Activated CD4-positive, alpha-beta memory T cell treated with anti-CD3 and anti-CD28 coated beads, Interleukin-2, amount 10 ng/mL, durations not matched to agents 7 days and 5 days (primary cell): ENCODE data around the gene FRMPD1. TPM values are rescaled to one million over a fixed set of nuclear protein-coding genes. Genes with fewer than 3 reads are reported as not detected.
"Not testable (repeated sequence)": the region's sequence is repeated elsewhere in the genome, so short reads cannot be mapped to it uniquely, and the experiment has no call there.

Experiments
- CTCF ChIA-PET: fragments of 350-600 bp; sonication (Branson Sonifier 250); formaldehyde crosslinking; loops from one replicate; lab custom pipeline; 2021; ENCODE audit warnings: antibody characterized with exemption, inconsistent platforms; lab: Charles Lee
- POLR2A ChIA-PET: fragments of 350-600 bp; sonication (Branson Sonifier 250); formaldehyde crosslinking; loops from one replicate; lab custom pipeline; 2021; ENCODE audit warnings: antibody characterized with exemption; lab: Charles Lee
- DNase-seq: peaks from one replicate; pipeline ENCODE4 v3.0.0-alpha.2; 2020
- H3K27ac Mint-ChIP-seq: one replicate; pipeline ENCODE4 v1.8.0; 2021; ENCODE audit warnings: mild to moderate bottlenecking, mixed read lengths
- H3K27me3 Mint-ChIP-seq: one replicate; pipeline ENCODE4 v1.8.0; 2021; ENCODE audit warnings: mixed read lengths
- H3K36me3 Mint-ChIP-seq: one replicate; pipeline ENCODE4 v1.8.0; 2021; ENCODE audit warnings: low read depth, mixed read lengths
- H3K4me1 Mint-ChIP-seq: one replicate; pipeline ENCODE4 v1.8.0; 2021; ENCODE audit warnings: mixed read lengths
- H3K4me3 Mint-ChIP-seq: one replicate; pipeline ENCODE4 v1.8.0; 2021; ENCODE audit warnings: mild to moderate bottlenecking, mixed read lengths
- H3K9me3 Mint-ChIP-seq: one replicate; pipeline ENCODE4 v1.8.0; 2021; ENCODE audit warnings: mixed read lengths
- total RNA-seq, 2 experiments: library from RNA; stranded (reverse); gene quantifications; one replicate each; pipeline ENCODE4 v1.2.3, GENCODE V29; 2021

Gene FRMPD1
- total RNA-seq, 2 experiments from 2014 or later, result not detected

- H3K27ac Mint-ChIP-seq, result peak within 1 kb of the TSS; percentile 79
- peak; percentile 76 for DNase-seq
- peaks cover 3% of the 10 kb centered on the region for H3K9me3 Mint-ChIP-seq
- H3K4me1 Mint-ChIP-seq, result peaks cover 26% of the 10 kb centered on the region
- ChIA-PET CTCF (no interaction called here), POLR2A (interaction anchor here (1.0 to 1.9 kb wide), 3 partner anchors 31 to 161 kb away, joined by 3 to 15 read pairs (median 3); partner anchors contain the start of genes DCAF10, EXOSC3 and TOMM5)
- peaks cover 10% of the 10 kb centered on the region for H3K36me3 Mint-ChIP-seq
- peak within 1 kb of the TSS; percentile 95 for H3K4me3 Mint-ChIP-seq
- H3K27me3 Mint-ChIP-seq, result no peaks in the 10 kb centered on the region
Measured at GRCh38 chr9:37753489-37754190, 102.9 kb downstream of the FRMPD1 start, which contains the start of gene TRMT10B. TSS of gene TRMT10B (plus strand) at chr9:37753805. CDS start at chr9:37761932, 8,127 bp downstream.

DNA sequence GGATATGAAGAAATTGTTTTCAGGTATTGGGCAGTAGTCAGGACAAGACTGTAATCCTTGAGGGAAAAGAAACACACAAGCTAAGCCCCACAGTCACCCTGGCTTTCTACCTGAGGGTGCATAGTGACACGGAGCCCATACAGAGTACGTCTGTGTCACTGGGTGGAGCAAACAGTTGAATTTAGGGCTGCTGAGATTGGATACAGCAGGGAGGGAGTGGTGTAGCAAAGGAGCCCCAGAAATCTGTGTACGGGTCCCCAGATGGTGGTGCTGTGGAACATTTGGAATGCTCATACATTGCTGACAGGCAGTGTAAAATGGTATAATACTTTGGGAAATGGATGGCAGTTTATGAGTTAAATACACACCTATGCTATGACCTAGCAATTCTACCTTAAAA, 108.0 kb downstream of the FRMPD1 start:
- ChIA-PET POLR2A (no interaction called here), CTCF (no interaction called here)
- Mint-ChIP-seq H3K36me3 (peaks cover 26% of the 10 kb centered on the region), H3K9me3 (no peaks in the 10 kb centered on the region), H3K4me3 (no peak overlapping the region), H3K4me1 (peaks cover 17% of the 10 kb centered on the region), H3K27ac (no peak overlapping the region), H3K27me3 (no peaks in the 10 kb centered on the region)
- no peak for DNase-seq

DNA sequence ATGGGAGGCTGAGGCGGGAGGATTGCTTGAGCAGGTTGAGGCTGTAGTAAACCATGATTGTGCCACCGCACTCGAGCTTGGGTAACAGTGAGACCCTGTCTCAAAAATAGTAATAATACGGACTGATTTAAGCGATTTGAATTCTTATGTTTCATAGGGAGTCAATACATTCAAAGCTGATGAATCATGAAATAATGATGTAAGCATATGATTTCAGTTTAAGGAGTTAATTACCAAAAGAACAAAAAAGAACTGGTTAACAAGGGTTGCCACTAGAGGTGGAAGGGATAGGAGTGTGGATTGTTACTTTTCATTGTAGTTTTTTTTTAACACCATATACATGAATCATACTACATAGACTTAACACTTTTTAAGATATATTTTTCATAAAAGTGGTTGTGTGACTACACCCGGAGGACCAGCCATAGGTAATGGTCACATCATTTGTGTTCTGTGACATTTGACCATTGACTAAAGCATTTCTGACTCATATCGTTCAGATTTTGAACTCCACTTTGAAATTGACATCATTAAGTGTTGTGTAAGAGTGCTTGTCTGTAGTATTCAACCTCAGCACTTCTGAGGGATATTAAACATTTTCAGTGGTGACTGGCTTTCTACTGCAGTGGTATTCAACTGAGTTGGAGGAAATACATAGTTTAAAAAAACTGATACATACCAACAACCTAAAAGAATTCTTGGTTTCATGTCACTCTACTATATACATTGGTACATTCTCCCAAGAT, 109.8 kb downstream of the FRMPD1 start:
- no peak for DNase-seq
- H3K9me3 Mint-ChIP-seq, result no peaks in the 10 kb centered on the region
- no peak overlapping the region for H3K4me3 Mint-ChIP-seq
- ChIA-PET POLR2A (no interaction called here), CTCF (no interaction called here)
- H3K27ac Mint-ChIP-seq, result no peak overlapping the region
- peaks cover under 1% of the 10 kb centered on the region for H3K4me1 Mint-ChIP-seq
- peaks cover 29% of the 10 kb centered on the region for H3K36me3 Mint-ChIP-seq
- H3K27me3 Mint-ChIP-seq, result no peaks in the 10 kb centered on the region

DNA sequence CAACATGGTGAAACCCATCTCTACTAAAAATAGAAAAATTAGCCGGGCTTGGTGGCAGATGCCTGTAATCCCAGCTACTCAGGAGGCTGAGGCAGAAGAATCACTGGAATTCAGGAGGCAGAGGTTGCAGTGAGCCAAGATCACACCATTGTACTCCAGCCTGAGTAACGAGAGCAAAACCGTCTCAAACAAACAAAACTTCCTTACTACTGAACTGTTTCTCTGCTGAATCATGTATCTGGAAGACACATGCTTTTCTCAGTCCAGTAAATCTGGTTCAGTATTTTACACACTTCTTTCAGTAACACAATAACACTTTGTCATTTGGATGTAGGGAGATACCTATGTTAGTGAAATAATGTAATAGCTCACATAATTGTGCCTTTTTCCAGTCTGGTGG, 110.8 kb downstream of the FRMPD1 start:
- H3K36me3 Mint-ChIP-seq, result peaks cover 35% of the 10 kb centered on the region
- CTCF ChIA-PET, result no interaction called here

DNA sequence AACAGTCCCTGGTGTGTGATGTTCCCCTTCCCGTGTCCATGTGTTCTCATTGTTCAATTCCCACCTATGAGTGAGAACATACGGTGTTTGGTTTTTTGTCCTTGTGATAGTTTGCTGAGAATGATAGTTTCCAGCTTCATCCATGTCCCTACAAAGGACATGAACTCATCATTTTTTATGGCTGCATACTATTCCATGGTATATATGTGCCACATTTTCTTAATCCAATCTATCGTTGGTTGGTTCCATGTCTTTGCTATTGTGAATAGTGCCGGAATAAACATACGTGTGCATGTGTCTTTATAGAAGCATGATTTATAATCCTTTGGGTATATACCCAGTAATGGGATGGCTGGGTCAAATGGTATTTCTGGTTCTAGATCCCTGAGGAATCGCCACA, 114.5 kb downstream of the FRMPD1 start:
- CTCF ChIA-PET, H3K27ac Mint-ChIP-seq, DNase-seq, H3K9me3 Mint-ChIP-seq, H3K4me3 Mint-ChIP-seq, POLR2A ChIA-PET, H3K27me3 Mint-ChIP-seq, H3K4me1 Mint-ChIP-seq: not testable (repeated sequence)
- H3K36me3 Mint-ChIP-seq, result peaks cover 52% of the 10 kb centered on the region

More for the DNA sequence above, 110.8 kb downstream of the FRMPD1 start:
- no peak overlapping the region for H3K27ac Mint-ChIP-seq
- POLR2A ChIA-PET, result no interaction called here
- H3K4me3 Mint-ChIP-seq, result no peak overlapping the region
- no peaks in the 10 kb centered on the region for H3K9me3 Mint-ChIP-seq
- no peaks in the 10 kb centered on the region for H3K4me1 Mint-ChIP-seq
- no peaks in the 10 kb centered on the region for H3K27me3 Mint-ChIP-seq
- DNase-seq, result no peak

- CTCF ChIA-PET, result interaction anchor here (0.7 kb wide), 1 partner anchor 319 kb away, joined by 4 read pairs; no protein-coding TSS in a partner anchor
- H3K9me3 Mint-ChIP-seq, result no peaks in the 10 kb centered on the region
- no peak overlapping the region for H3K27ac Mint-ChIP-seq
Measured at GRCh38 chr9:37769306-37769705, 118.6 kb downstream of the FRMPD1 start.

GRCh38 chr9:37769995-37770394, 119.2 kb downstream of the FRMPD1 start:
- DNase-seq, result no peak
- no peak overlapping the region for H3K27ac Mint-ChIP-seq
- no peak overlapping the region for H3K4me3 Mint-ChIP-seq
- H3K27me3 Mint-ChIP-seq, result no peaks in the 10 kb centered on the region
- no peaks in the 10 kb centered on the region for H3K4me1 Mint-ChIP-seq
- no peaks in the 10 kb centered on the region for H3K9me3 Mint-ChIP-seq
- ChIA-PET POLR2A (interaction anchor here (1.1 to 1.9 kb wide), 2 partner anchors 9 to 13 kb away, joined by 5 read pairs; no protein-coding TSS in a partner anchor), CTCF (interaction anchor here (0.7 to 1.5 kb wide), 2 partner anchors 15 to 318 kb away, joined by 4 read pairs; partner anchors contain the start of gene EXOSC3)
- H3K36me3 Mint-ChIP-seq, result peaks cover 50% of the 10 kb centered on the region

More at GRCh38 chr9:37769306-37769705, 118.6 kb downstream of the FRMPD1 start:
- Mint-ChIP-seq H3K27me3 (no peaks in the 10 kb centered on the region), H3K4me3 (no peak overlapping the region), H3K4me1 (no peaks in the 10 kb centered on the region), H3K36me3 (peaks cover 46% of the 10 kb centered on the region)
- POLR2A ChIA-PET, result interaction anchor here (1.0 to 1.9 kb wide), 3 partner anchors 9 to 16 kb away, joined by 3 to 5 read pairs (median 5); partner anchors contain the start of gene EXOSC3
- no peak for DNase-seq

GRCh38 chr9:37775216-37775919, 124.6 kb downstream of the FRMPD1 start:
- Mint-ChIP-seq H3K4me3 (no peak overlapping the region), H3K27me3 (no peaks in the 10 kb centered on the region), H3K36me3 (peaks cover 55% of the 10 kb centered on the region), H3K9me3 (no peaks in the 10 kb centered on the region), H3K4me1 (no peaks in the 10 kb centered on the region), H3K27ac (no peak overlapping the region)
- ChIA-PET POLR2A (interaction anchor here (2.9 kb wide), 1 partner anchor 9 kb away, joined by 12 read pairs; the partner anchor contains the start of gene EXOSC3), CTCF (interaction anchor here (2.0 kb wide), 1 partner anchor 27 kb away, joined by 7 read pairs; no protein-coding TSS in a partner anchor)
- DNase-seq, result no peak

DNA sequence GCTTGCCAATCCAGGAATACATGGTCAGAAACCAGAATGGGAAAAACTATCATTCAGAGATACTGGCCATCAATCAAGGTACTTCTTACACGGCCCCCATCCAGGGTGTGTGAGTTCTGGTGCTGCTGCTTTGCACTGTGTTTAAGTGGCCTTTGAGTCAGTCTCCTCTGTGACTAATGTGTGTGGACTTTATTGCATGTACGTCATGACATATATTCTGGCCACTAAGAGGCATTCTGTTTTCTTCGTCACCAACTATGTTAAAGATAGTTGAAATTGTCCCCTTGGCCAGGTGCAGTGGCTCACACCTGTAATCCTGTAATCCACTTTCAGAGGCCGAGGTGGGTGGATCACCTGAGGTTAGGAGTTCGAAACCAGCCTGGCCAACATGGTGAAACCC, 125.6 kb downstream of the FRMPD1 start:
- CTCF ChIA-PET, result no interaction called here
- H3K27ac Mint-ChIP-seq, result no peak overlapping the region
- H3K4me1 Mint-ChIP-seq, result peaks cover 9% of the 10 kb centered on the region
- no peak for DNase-seq
- H3K4me3 Mint-ChIP-seq, result no peak overlapping the region
- H3K27me3 Mint-ChIP-seq, result no peaks in the 10 kb centered on the region
- no peaks in the 10 kb centered on the region for H3K9me3 Mint-ChIP-seq
- POLR2A ChIA-PET, result interaction anchor here (2.9 kb wide), 1 partner anchor 8 kb away, joined by 12 read pairs; the partner anchor contains the start of gene EXOSC3
- H3K36me3 Mint-ChIP-seq, result peaks cover 64% of the 10 kb centered on the region

GRCh38 chr9:37778534-37778933, 127.8 kb downstream of the FRMPD1 start:
- Mint-ChIP-seq H3K9me3 (no peaks in the 10 kb centered on the region), H3K36me3 (peaks cover 73% of the 10 kb centered on the region), H3K4me1 (peaks cover 29% of the 10 kb centered on the region), H3K27ac (no peak overlapping the region), H3K4me3 (no peak overlapping the region), H3K27me3 (no peaks in the 10 kb centered on the region)
- ChIA-PET POLR2A (interaction anchor here (1.4 kb wide), 1 partner anchor 9 kb away, joined by 5 read pairs; no protein-coding TSS in a partner anchor), CTCF (interaction anchor here (1.2 kb wide), 1 partner anchor 19 kb away, joined by 3 read pairs; no protein-coding TSS in a partner anchor)
- DNase-seq, result no peak

GRCh38 chr9:37784291-37784615, 133.5 kb downstream of the FRMPD1 start:
- H3K27ac Mint-ChIP-seq, result peak overlapping the region; percentile 95
- peaks cover 47% of the 10 kb centered on the region for H3K4me1 Mint-ChIP-seq
- no peaks in the 10 kb centered on the region for H3K27me3 Mint-ChIP-seq
- no peak for DNase-seq
- ChIA-PET CTCF (interaction anchor here (1.1 to 1.4 kb wide), 4 partner anchors 17 to 119 kb away, joined by 3 to 6 read pairs (median 4); partner anchors contain the start of gene DCAF10), POLR2A (interaction anchor here (0.5 to 3.4 kb wide), 11 partner anchors 9 to 318 kb away, joined by 3 to 118 read pairs (median 10); partner anchors contain the start of genes DCAF10, POLR1E, SLC25A51 and TOMM5)
- H3K4me3 Mint-ChIP-seq, result peak overlapping the region; percentile 98
- peaks cover 54% of the 10 kb centered on the region for H3K36me3 Mint-ChIP-seq
- no peaks in the 10 kb centered on the region for H3K9me3 Mint-ChIP-seq
